ENCODE data around the gene PILRA.
A peak's percentile ranks its signal among the peaks of the same experiment; 100 is the strongest.

PILRA gene

DNA sequence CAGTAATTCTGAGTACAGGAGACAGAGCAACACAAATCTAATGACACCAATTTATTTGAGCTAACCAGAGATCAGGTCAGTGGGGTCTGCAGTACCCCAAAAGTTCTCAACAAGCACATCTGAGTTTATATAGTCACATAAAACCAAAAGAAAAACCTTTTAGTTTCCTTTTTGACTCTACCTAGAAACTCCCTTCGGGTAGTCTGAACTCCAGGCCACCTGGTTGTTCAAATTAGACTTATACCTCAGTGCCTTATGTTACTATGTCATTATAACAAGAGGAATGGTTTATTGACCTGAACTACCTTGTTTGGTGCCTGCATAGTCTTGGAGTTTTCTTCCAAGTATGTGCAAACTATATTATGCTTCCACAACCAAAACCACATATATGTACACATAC is 40.6 kb downstream of the PILRA start:
- DNase-seq: no peak

- no peak for DNase-seq
Observed at GRCh38 chr7:100415448-100415847, 42.2 kb downstream of the PILRA start.

DNA sequence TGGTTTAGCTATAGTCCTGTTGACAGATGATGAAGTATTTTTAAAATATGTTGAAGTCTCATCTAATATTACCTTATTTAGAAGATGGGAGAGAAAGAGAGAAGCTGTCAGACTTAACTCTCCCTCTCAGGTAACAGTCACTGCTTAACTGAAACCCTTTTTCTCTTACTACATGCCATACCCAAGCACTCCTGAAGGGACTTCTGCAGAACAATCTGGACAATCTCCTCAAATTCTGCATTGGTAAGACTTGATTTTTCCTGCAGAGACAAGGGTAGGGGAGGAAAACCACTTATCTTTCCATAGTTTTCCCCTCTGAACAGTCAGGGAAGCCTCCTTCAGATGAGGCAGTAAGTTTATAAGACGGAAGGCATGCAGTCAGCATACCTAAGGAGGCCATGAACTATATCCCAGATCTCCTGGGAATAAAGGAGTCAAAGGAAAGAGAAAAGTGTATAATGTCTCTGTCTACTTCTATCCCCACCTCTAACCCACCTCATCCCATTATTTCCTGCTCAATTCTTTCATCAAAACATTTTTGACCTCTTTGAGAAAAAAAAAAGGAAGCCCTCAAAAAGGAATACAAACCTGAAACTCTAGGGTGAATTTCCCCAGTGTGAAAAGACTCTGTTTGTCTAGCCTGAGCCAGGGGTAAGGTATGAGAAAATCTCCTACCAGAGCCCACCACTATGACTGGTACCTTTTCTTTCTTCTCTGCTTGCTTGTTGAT is 45.8 kb downstream of the PILRA start:
- DNase-seq: no peak

DNA sequence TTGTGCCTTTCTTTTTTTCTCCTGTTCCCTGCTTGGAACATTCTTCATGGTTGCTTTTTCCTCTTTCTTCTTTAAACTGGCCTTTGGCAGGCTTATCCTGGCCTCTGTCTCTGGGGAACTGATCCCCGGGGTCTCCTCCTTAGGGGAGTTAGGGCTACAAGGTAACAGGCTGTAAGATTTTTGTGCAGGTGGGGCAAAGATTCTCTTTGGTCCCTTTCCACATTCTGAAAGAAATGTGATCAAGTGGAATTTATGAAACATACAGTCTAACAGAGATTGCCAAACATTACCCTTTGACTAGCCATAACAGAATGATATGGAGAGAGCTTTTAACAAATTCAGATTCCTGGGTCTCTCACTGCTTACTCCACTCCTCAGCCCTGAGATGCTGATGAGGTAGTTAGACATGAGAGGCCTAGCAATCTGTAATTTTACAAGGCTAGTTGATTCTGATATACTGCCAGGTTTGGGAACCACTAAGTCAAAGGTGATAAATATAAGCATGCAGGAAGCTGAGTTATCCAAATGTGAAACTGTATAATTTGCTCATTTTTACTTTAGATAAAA is 46.5 kb downstream of the PILRA start:
- DNase-seq: no peak

DNA sequence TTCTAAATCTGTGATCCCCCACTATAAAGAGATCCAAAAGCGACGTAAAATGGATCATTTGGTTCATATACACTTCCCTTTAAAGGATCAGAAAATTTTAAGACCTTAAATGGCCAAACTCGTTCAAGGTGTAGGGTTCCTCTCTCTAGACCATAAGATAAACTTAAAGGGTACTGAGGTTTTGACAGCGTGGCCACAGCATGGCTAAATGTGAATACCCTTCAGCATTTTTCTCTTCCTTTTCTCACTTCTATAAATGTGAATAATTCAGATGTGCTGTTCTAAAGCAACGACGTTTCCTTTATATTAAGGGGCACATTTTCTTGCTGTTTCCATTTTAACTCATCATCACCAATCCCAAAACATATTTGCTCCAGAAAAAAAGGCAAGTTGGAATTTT is 50.0 kb downstream of the PILRA start:
- DNase-seq: no peak

- no peak for DNase-seq
Observed at GRCh38 chr7:100425347-100425746, 52.1 kb downstream of the PILRA start.

DNA sequence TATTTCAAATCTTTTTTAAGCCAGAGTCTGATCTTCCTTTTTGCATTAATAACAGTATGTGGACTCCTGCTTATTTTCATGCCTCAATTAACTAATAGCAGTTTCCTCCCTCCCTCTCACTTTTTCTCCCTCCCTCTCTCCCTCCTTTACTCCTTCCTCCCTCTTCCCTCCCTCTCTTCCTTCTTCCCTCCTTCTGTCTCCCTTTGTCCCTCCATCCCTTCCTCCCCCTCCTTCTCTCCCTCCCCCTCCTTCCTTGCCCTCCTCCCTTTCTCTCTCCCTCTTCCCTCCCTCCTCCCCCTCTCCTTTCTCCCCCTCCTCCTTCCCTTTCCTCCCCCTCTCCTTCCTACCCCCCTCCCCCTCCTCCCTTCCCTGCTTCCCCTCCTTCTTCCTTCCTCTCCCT is 53.2 kb downstream of the PILRA start:
- no peak for DNase-seq

DNA sequence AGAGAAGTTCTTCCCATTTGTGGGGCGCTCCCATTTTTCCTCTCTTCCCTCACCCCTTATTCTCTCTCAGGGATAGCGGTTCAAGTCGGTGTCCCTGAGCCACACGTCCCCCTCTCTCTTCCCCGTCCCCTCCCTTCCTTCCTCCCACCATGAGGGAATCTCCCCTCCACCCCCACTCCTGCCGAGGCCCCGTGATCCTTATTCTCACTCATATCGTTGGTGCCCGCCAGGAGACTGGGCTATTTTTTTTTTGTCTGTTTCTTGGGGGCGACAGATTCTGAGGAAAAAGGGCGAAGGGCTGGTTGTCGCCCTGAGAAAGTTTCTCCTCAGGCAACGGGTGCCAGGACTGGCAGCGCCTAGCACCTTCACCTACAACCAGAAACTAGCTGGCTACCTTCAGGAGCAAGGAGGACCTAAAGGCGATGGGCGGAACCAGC is 54.5 kb downstream of the PILRA start:
- DNase-seq: no peak

- peak; percentile 98 for DNase-seq
Observed at GRCh38 chr7:100428199-100428966, 55.1 kb downstream of the PILRA start, which contains the start of gene ZCWPW1. TSS of gene ZCWPW1 (minus strand) at chr7:100428703. CDS start at chr7:100420649, 8,054 bp downstream.

DNA sequence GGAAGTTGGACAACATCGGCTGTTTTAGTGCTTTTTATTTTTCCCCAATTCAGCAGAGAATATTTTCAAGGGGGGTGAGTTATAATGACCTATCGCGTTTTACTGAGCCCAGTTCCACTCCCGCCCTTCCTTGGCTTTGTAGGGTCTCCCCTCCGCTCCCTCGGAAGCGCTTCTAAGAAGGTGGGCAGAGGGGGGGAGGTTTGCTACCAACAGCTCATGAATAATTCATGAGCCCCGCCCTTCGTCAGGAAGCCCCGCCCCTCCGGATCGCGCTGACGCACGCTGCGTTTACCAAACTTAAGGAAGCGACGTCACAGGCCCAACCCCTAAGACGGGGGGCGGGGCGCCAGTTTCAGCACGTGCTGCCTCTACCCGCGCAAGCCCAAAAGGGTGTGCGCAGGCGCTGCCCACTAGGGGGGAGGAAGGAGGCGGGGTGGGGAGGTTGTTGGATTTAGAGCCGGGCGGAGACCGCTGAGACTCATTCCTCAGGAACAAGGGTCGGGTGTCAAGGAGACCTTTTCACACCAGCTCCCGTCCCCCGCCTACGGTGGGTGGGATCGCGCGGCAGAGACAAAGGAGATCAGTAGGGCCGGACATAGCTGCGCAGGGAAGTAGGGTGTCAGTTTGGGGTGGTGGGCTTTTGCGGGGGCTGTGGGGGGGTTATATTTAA is 55.8 kb downstream of the PILRA start:
- peak; percentile 100 for DNase-seq

- DNase-seq: peak; percentile 93 to 96
Observed at GRCh38 chr7:100429637-100430492, 56.6 kb downstream of the PILRA start, which contains the start of gene MEPCE. TSS of gene MEPCE (plus strand) at chr7:100429831. CDS start at chr7:100430019, 188 bp downstream.

DNA sequence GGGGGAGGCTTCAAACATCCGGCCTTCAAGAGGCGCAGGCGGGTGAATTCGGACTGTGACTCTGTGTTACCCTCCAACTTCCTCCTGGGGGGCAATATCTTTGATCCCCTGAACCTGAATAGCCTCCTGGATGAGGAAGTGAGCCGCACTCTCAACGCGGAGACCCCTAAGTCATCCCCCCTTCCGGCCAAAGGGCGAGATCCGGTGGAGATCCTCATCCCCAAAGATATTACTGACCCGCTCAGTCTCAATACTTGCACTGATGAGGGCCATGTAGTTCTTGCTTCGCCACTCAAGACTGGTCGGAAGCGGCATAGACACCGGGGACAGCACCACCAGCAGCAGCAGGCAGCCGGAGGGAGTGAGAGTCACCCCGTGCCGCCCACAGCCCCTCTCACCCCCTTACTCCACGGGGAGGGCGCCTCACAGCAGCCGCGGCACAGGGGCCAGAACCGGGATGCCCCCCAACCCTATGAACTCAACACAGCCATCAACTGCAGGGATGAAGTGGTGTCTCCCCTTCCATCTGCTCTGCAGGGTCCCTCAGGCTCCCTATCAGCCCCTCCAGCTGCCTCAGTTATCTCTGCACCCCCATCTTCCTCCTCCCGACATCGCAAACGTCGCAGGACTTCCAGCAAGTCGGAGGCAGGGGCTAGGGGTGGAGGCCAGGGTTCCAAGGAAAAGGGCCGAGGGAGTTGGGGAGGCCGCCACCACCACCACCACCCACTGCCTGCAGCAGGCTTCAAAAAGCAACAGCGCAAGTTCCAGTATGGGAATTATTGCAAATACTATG is 57.4 kb downstream of the PILRA start:
- DNase-seq: no peak

GRCh38 chr7:100431286-100431735 is 58.0 kb downstream of the PILRA start:
- DNase-seq: no peak

DNA sequence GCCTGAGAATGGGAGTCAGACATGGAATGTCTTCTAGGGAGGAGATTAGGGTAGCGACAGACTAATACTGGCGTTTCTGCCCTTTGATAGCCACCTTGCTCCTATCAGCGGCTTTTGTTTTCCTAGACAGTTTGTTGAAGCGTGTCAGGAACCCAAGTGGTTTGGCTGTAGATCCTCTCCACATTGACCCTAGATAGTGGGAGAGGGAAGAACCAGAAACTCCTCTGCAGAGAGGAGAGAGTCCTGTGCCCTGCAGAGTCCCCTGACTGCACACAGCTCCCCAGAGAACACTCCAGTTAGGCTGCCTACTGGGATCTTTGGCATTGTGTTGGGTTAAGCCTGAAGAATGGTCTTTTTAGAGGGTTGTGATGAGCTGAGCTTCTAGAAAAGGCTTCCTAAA is 58.8 kb downstream of the PILRA start:
- no peak for DNase-seq

DNA sequence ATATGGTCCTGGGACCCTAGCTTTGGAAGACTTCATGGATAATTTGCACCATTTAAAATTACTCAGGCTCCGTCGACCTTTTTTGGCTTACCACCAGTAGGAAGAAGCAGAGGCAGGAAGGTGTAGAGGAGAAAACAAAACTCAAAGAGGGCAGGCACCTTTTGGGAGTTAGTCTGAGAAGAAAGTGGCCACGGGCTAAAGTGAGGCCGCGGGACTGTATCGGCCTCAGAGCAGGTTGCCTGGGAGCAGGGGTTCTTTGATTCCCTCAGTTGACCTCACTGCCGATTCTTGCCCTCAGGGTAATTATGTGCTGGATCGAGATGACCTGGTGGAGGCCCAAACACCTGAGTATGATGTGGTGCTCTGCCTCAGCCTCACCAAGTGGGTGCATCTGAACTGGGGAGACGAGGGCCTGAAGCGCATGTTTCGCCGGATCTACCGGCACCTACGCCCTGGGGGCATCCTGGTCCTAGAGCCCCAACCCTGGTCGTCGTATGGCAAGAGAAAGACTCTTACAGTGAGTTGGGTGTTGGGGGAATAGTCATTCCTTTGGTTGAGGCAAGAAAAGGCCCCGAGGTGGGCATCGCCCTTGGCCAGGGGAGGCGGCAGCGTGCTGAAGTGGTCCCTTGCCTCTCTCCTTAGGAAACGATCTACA is 59.5 kb downstream of the PILRA start:
- DNase-seq: peak in 1 of 2 donors; percentile 15

DNA sequence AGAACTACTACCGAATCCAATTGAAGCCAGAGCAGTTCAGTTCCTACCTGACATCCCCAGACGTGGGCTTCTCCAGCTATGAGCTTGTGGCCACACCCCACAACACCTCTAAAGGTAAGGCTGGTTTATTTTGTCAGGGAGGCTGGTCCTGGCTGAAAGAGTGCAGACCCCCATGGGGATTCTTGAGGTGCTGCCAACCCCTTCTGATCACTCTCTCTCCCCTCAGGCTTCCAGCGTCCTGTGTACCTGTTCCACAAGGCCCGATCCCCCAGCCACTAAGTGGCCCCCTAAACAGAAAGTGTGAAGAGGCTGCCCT is 59.9 kb downstream of the PILRA start:
- DNase-seq: no peak

GRCh38 chr7:100433592-100434296 is 60.5 kb downstream of the PILRA start:
- peak in 1 of 2 donors; percentile 23 for DNase-seq

- DNase-seq: peak in 1 of 2 donors; percentile 23
Observed at GRCh38 chr7:100434297-100435144, 61.2 kb downstream of the PILRA start.
